HL-60 (cell line): ENCODE measurements around the gene ALK.

Source experiments
- GABPA ChIP-seq: IDR thresholded peaks from 2 replicates; pipeline ENCODE4 v1.6.1; 2012; ENCODE audit warnings: low read depth
- POLR2AphosphoS5 ChIP-seq: IDR thresholded peaks from 2 replicates; pipeline ENCODE4 v1.6.1; 2012; ENCODE audit warnings: low read depth
- SPI1 ChIP-seq: IDR thresholded peaks from 2 replicates; pipeline ENCODE4 v1.6.1; 2012; ENCODE audit warnings: low read depth, mild to moderate bottlenecking, borderline replicate concordance
- TF ChIP-seq, protein P1 (sequence below): IDR thresholded peaks from one replicate; pipeline ENCODE4 v1.5.1; 2011; ENCODE audit warnings: low read length, control low read depth, inconsistent platforms; ENCODE audit not compliant: insufficient read depth

DNA sequence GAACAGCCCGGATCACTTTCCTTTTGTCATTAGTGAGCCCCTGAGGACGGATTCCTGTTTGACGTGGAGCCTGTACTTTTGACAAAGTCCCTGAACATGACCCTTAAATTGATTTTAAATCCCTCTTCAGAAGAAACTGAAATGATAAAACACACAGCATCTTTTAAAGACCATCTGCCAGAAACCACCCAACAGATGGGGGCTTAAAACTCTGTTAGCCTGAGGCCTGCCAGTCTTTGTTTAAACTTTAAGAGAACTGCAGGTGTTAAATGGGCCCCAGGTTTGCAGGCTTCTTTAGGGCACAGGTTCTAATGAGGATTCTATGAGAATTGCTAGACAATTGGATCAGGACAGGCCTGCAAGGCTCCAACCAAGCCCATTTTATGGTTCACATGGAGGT lies 177.9 kb downstream of the ALK start:
- TF ChIP-seq, protein P1, sequence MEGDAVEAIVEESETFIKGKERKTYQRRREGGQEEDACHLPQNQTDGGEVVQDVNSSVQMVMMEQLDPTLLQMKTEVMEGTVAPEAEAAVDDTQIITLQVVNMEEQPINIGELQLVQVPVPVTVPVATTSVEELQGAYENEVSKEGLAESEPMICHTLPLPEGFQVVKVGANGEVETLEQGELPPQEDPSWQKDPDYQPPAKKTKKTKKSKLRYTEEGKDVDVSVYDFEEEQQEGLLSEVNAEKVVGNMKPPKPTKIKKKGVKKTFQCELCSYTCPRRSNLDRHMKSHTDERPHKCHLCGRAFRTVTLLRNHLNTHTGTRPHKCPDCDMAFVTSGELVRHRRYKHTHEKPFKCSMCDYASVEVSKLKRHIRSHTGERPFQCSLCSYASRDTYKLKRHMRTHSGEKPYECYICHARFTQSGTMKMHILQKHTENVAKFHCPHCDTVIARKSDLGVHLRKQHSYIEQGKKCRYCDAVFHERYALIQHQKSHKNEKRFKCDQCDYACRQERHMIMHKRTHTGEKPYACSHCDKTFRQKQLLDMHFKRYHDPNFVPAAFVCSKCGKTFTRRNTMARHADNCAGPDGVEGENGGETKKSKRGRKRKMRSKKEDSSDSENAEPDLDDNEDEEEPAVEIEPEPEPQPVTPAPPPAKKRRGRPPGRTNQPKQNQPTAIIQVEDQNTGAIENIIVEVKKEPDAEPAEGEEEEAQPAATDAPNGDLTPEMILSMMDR, result no peak
- no peak for TF ChIP-seq POLR2AphosphoS5
- no peak for TF ChIP-seq SPI1
- TF ChIP-seq GABPA, result no peak
